Astrocyte (in vitro differentiated cells and primary cell): ENCODE data around the gene CDC42EP4.

Source experiments
- CTCF ChIP-seq: IDR thresholded peaks from 2 replicates; pipeline ENCODE4 v1.5.1; 2011; ENCODE audit warnings: low read depth, mild to moderate bottlenecking, inconsistent platforms, low read length, moderate library complexity; ENCODE audit not compliant: insufficient read depth
- EZH2 ChIP-seq: IDR thresholded peaks from 2 replicates; pipeline ENCODE4 v1.6.1; 2012; ENCODE audit warnings: mild to moderate bottlenecking, low read length, inconsistent platforms; ENCODE audit not compliant: insufficient read depth

GRCh38 chr17:73352261-73352660, 40.5 kb upstream of the CDC42EP4 start:
- TF ChIP-seq CTCF (no peak), EZH2 (no peak)
